GM12892 (cell line): ENCODE data around the gene SPECC1.

Experiments
- POLR2A ChIP-seq: IDR thresholded peaks from 2 replicates; pipeline ENCODE4 v1.6.1; 2011; ENCODE audit warnings: low read depth, low read length, control low read depth
- POLR2AphosphoS5 ChIP-seq: IDR thresholded peaks from 2 replicates; pipeline ENCODE4 v1.6.1; 2011; ENCODE audit warnings: low read depth, low read length, control low read depth

DNA sequence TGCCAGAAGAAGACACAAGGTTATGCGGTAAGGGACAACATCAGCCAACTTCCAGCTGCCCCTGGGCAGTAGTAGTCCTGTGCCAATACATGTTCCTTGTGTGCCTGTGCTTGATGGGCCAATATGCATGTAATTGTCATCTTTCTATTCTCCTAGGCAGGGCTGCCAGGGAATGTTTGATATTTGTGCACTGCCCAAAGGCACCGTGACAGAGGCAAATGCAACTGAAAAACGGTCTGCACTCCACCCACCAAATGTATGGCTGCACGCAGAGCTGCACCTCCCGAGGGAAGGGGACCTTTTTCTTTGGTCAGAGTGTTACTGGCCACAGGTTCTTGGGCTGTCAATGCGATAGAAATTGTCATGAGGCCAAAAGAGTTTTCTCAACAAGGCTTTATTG, 251.1 kb downstream of the SPECC1 start:
- TF ChIP-seq POLR2A (no peak), POLR2AphosphoS5 (no peak)
